ENCODE data around the gene ZNF44. TPM values are rescaled to one million over a fixed set of nuclear protein-coding genes. Genes with fewer than 3 reads are reported as not detected.

The ZNF44 gene
- total and polyA plus RNA-seq, 2 of the 13 experiments (the other 11 are each of a cell fraction or from before 2014, with no cell fraction given), result 6.9 to 15.7 TPM

GRCh38 chr19:12331211-12331941 is 36.7 kb upstream of the ZNF44 start (continued):
- TF ChIP-seq PLSCR1 (CRISPR knock-in tag; IDR thresholded peaks at IDR 0.05; ENCODE audit: borderline replicate concordance) (no peak), ETS1 (CRISPR knock-in tag; IDR thresholded peaks at IDR 0.05) (no peak), STAT6 (CRISPR knock-in tag; IDR thresholded peaks at IDR 0.05; ENCODE audit: borderline replicate concordance) (no peak), MYNN (CRISPR knock-in tag; IDR thresholded peaks at IDR 0.05; ENCODE audit: low read depth) (no peak), BRF2 (CRISPR knock-in tag; IDR thresholded peaks at IDR 0.05) (no peak), HOXA9 (CRISPR knock-in tag; IDR thresholded peaks at IDR 0.05; ENCODE audit: borderline replicate concordance) (no peak), CC2D1A (CRISPR knock-in tag; IDR thresholded peaks at IDR 0.05) (no peak), SRSF9 (IDR thresholded peaks at IDR 0.05; ENCODE audit: borderline replicate concordance, insufficient read depth, low read depth, low read length, poor library complexity, severe bottlenecking) (no peak), KLF15 (CRISPR knock-in tag; IDR thresholded peaks at IDR 0.05; ENCODE audit: borderline replicate concordance) (no peak), MED1 (CRISPR knock-in tag; IDR thresholded peaks at IDR 0.05) (peak; percentile 83), HCFC1 (IDR thresholded peaks at IDR 0.05; ENCODE audit: low read depth, low read length) (no peak), LBX2 (CRISPR knock-in tag; IDR thresholded peaks at IDR 0.05; ENCODE audit: borderline replicate concordance) (no peak), MATR3 (CRISPR knock-in tag; IDR thresholded peaks at IDR 0.05) (no peak), ZBTB34 (CRISPR knock-in tag; IDR thresholded peaks at IDR 0.05) (no peak), ZNF546 (CRISPR knock-in tag; conservative IDR thresholded peaks at IDR 0.05) (no peak), EP300 (IDR thresholded peaks at IDR 0.05; ENCODE audit: low read depth in 2 of 2, low read length in 2 of 2) (peak; percentile 67 to 96; a peak in 3 of 4 replicates), EP300 (CRISPR knock-in tag; IDR thresholded peaks at IDR 0.05; ENCODE audit: borderline replicate concordance) (peak; percentile 88), PRMT3 (CRISPR knock-in tag; IDR thresholded peaks at IDR 0.05; ENCODE audit: borderline replicate concordance, low read depth) (no peak)

Measured in HepG2 (cell line).